Subcutaneous adipose tissue (tissue), 4 donors: ENCODE data around the gene CARD14. TPM values are rescaled to one million over a fixed set of nuclear protein-coding genes. Genes with fewer than 3 reads are reported as not detected.

Experiments used
- total RNA-seq, 4 donors: library from RNA; depleted of rRNA; stranded (reverse); fragments of >200 nt; gene quantifications; one replicate each; pipeline ENCODE4 v1.1.0, GENCODE V29; 2016
- TF ChIP-seq, protein P1 (sequence below): fragments of 450-650 bp; IDR thresholded peaks from one replicate; pipeline ENCODE4 v1.5.1; 2016; ENCODE audit warnings: low read depth, mild to moderate bottlenecking, control low read depth, antibody characterized with exemption, moderate library complexity

The CARD14 gene
- total RNA-seq, 4 donors from 2014 or later, result 0.34 to 1.3 TPM; not detected in 2

DNA sequence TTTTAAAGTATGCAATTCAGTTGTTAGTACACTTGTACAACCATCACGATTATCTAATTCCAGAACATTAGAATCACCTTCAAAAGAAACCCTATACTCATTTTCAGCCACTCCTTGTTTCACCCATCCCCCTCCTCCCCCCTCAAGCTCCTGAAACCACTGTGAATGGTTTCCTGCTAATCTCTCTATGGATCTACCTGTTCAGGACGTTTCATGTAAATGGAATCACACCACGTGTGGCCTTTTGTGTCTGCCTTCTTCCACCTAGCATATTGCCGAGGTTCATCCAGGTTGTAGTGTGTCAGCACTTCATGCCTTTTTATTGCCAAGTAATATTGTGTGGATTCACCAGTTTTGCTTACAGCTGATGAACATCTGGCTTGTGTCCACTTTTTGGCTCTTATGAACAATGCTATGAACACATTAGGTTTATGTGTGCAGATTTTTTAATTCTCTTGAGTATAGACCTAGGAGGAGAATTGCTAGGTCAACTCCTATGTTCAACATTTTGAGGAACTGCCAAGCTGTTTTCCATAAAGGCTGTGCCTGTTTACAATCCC lies 40.7 kb upstream of the CARD14 start:
- TF ChIP-seq, protein P1, sequence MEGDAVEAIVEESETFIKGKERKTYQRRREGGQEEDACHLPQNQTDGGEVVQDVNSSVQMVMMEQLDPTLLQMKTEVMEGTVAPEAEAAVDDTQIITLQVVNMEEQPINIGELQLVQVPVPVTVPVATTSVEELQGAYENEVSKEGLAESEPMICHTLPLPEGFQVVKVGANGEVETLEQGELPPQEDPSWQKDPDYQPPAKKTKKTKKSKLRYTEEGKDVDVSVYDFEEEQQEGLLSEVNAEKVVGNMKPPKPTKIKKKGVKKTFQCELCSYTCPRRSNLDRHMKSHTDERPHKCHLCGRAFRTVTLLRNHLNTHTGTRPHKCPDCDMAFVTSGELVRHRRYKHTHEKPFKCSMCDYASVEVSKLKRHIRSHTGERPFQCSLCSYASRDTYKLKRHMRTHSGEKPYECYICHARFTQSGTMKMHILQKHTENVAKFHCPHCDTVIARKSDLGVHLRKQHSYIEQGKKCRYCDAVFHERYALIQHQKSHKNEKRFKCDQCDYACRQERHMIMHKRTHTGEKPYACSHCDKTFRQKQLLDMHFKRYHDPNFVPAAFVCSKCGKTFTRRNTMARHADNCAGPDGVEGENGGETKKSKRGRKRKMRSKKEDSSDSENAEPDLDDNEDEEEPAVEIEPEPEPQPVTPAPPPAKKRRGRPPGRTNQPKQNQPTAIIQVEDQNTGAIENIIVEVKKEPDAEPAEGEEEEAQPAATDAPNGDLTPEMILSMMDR, result no peak

DNA sequence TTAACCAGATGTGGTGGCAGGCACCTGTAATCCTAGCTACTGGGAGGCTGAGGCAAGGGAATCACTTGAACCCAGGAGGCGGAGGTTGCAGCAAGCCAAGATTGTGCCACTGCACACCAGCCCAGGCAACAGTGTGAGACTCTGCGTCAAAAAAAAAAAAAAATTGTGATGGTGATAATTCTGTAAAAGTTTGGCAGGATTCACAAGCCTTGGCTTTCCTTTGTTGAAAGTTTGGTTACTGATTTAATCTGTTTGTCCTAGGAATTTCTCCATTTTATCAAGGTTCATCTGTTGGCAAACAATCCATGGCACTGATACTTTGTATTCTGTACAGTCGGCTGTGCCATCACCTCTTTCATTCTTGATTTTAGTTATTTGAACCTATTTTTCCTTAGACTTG lies 38.8 kb upstream of the CARD14 start:
- TF ChIP-seq, protein P1, result no peak

DNA sequence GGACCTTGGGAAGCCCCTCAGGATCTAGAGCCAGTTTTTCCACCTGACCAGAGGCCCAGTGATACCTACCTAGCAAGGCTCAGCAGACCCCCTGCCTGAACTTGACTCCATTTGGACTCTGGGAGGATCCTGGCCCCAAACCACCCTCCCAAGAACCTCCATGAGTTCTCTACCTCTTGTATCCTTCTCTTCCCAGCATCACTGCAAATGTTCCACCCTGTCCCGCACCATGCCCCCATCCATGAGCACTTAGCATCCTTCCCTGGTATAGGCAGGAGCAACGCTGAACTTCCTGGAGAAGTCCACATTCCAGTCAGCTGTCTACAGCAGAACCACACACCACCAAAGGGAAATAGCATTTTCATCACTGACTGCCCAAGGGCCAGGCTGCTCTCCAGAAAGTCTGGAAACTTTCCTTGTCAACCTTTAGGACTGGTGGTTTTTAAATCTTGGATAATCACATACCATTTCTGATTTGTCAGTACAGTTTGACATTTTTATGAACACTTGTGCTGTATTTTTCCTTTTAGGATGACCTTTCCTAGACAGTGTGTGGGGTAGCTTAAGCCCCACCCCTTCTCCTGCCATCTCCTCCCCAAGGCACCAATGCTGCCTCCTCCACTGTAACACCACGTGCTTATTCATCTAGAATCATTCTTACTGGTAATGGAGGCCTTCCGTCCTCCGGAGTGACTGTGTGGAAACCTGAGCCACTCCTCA lies 36.8 kb upstream of the CARD14 start:
- TF ChIP-seq, protein P1, result no peak

DNA sequence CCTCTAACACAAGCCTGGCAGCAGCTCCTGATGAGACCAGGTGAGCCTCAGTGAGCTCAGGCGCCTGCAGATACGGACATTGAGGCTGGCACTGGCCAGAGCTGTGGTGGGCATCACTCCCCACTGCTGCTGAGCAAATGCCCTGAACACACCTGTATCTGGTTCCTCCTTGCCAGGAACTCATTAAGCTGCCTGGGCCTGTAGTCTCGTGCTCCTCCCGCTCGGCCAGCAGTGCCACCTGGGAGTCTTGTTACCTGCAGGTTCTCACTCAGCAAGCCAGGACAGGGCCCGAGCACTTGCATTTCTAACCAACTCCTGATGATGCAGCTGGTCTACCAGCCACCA lies 36.2 kb upstream of the CARD14 start:
- TF ChIP-seq, protein P1, result no peak

DNA sequence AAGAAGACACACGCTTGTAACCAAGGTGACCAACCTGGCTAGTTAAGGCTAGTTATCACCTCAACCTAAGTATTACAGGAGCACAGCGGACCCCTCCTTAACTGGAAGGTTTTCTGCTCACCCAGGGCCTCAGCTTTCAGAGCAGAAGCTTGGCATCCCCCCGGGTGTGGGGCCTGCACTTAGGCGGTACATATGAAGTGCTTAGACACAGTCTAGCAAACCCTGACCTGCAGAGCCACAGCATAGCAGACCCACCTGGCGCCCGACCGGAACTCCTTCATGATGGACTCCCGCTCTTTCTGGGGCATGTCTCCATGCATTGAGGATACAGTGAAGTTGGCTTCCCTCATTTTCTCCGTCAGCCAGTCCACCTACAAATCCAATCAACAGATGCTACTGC lies 32.7 kb upstream of the CARD14 start:
- TF ChIP-seq, protein P1, result no peak

DNA sequence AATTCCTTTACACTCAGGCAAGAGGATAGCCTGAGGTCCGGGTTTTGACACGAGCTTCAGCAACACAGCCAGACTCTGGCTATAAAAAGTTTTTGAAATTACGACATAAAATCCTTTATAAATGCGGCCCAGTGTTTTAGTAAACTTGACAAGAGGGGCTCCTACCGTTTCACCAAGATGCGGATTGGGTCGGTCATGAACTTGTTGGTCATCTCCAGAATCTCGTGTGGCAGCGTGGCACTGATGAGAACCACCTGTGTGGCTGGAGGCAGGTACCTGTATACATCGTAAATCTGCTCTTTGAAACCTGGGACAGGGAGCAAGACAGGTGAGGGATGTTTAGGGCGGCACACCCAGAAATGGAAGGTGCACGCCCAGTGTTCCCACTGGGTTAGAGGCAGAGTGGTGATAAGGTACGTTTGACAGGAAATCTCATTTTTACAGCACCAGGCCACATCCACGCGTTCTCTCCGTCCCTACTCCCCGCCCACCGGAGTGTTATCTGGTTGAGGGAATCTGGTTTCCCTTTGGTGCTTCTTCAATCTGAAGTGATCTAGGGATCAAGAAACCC lies 30.9 kb upstream of the CARD14 start:
- TF ChIP-seq, protein P1, result no peak

DNA sequence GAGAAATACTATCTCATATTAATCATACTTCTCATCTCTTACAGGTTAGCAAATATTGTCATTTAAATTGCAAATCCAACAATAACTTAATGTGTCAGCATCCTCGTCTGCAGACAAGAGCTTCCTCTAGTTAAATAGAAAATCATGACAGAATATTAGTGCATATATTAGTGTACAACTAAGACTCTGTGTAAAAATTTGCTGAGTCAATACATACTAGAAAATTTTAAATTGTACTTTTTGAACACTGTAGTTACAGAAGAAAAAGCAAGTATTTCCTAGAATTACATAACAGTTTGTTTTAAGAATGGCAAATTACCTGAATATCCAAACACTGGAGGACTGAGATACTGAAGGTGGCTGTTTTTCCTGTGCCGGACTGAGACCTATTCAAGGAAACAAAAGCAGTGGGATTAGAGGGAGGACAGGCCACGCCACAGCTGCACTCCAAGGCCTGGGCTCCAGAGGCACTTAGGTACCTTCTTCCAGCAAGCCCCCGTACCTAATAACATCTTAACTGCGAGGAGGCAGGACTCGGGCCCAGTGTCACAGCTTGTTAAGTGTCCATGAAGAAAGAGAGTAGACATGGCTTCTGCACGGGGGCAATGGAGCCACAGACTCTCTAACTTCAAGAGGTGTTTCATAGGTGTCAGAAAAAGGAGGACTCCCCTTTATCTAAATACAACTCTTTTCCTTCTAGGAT lies 28.2 kb upstream of the CARD14 start:
- TF ChIP-seq, protein P1, result no peak
